PC-9 (cell line): ENCODE measurements around the gene MKRN3.

Source experiments
- EZH2 ChIP-seq: fragments of 200-600 bp; sonication (generic); IDR thresholded peaks from 2 replicates; pipeline ENCODE4 v1.8.0; 2017; ENCODE audit warnings: antibody characterized with exemption, low read depth
- TF ChIP-seq, protein P1 (sequence below): fragments of 200-600 bp; sonication (generic); conservative IDR thresholded peaks from 2 replicates; pipeline ENCODE4 v1.6.1; 2017; ENCODE audit warnings: mixed run types, antibody characterized with exemption, mild to moderate bottlenecking, moderate library complexity

DNA sequence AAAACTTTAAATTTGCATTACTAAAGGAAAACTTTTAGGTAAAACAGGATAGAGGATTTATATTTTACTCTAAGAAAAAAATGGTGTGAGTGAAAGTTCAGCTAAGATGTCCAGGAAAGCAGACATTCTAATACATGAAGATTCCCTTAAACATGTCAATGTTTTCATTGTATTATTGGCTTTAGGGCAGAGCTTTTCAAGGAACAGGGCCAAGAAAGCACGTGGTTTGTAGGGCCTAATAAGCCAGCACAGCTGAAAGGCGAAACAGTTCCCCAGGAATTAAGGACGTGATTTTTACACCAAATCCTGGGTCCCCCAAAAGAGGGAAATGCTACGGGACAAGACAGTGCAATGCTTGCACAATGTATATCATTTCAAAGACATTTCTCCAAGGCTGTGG lies 48.6 kb upstream of the MKRN3 start:
- TF ChIP-seq, protein P1, sequence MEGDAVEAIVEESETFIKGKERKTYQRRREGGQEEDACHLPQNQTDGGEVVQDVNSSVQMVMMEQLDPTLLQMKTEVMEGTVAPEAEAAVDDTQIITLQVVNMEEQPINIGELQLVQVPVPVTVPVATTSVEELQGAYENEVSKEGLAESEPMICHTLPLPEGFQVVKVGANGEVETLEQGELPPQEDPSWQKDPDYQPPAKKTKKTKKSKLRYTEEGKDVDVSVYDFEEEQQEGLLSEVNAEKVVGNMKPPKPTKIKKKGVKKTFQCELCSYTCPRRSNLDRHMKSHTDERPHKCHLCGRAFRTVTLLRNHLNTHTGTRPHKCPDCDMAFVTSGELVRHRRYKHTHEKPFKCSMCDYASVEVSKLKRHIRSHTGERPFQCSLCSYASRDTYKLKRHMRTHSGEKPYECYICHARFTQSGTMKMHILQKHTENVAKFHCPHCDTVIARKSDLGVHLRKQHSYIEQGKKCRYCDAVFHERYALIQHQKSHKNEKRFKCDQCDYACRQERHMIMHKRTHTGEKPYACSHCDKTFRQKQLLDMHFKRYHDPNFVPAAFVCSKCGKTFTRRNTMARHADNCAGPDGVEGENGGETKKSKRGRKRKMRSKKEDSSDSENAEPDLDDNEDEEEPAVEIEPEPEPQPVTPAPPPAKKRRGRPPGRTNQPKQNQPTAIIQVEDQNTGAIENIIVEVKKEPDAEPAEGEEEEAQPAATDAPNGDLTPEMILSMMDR = no peak
- no peak for TF ChIP-seq EZH2
